ENCODE data around the gene DHRS4L2. TPM values are rescaled to one million over a fixed set of nuclear protein-coding genes. Genes with fewer than 3 reads are reported as not detected.
"Not testable (repeated sequence)": the region's sequence is repeated elsewhere in the genome, so short reads cannot be mapped to it uniquely, and the experiment has no call there.

DHRS4L2 gene
- total and polyA plus RNA-seq, 10 donors, result 9.2 to 54.4 (median 23.2) TPM

- 2 to 12% (median 4%) methylated on average over 15 to 60 of the region's 62 CpGs for WGBS, 5 donors
- peaks cover 0 to 22% (median 0%) of the 10 kb centered on the region in 6 donors for H3K4me1 ChIP-seq
- DNase-seq, result peak; percentile 89
- H3K36me3 ChIP-seq; intact Hi-C loops (cut with DNase I; ENCODE audit: low total_unique reads); H3K9me3 ChIP-seq; H3K27me3 ChIP-seq (replicated peaks in 1 of 7): not testable (repeated sequence)
- peak overlapping the region in 7 of 8 donors; percentile 32 to 65 (median 46) for H3K4me3 ChIP-seq
- peak overlapping the region in 7 of 8 donors; percentile 36 to 80 (median 63) for H3K27ac ChIP-seq
- peak in 2 of 3 donors; percentile 39 to 41 for TF ChIP-seq POLR2AphosphoS5 (IDR thresholded peaks at IDR 0.05)
These were observed 18.3 kb downstream of the DHRS4L2 start for GRCh38 chr14:24006817-24007652.

DNA sequence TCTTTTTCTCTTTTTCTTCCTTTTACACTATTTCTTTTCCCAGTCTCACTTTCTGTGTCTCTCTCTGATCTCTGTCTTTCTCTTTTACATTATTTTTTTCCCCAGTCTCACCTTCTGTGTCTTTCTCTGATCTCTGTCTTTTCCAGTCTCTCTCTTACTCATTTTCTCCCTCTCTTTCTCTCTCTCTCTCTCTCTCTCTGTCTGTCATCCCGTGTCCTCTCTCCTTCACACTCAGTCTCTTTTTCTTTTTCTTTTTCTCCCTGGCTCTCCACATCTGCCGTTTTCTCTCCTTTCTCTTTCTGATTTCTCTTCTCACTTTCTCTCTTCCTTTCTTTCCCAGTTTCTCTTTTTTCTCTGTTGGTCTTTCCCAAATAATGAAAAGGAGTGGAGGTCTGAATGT lies 22.3 kb downstream of the DHRS4L2 start:
- Histone ChIP-seq H3K4me3 (no peak overlapping the region), H3K9me3 (no peaks in the 10 kb centered on the region), H3K27ac (no peak overlapping the region), H3K27me3 (replicated peaks in 1 of 7) (no peaks in the 10 kb centered on the region), H3K36me3 (no peaks in the 10 kb centered on the region), H3K4me1 (peaks cover 0 to 29% (median 8%) of the 10 kb centered on the region in 6 donors)
- no peak for DNase-seq
- no peak for TF ChIP-seq POLR2A (IDR thresholded peaks at IDR 0.05)
- TF ChIP-seq POLR2AphosphoS5 (IDR thresholded peaks at IDR 0.05), result no peak
- TF ChIP-seq, protein P1, sequence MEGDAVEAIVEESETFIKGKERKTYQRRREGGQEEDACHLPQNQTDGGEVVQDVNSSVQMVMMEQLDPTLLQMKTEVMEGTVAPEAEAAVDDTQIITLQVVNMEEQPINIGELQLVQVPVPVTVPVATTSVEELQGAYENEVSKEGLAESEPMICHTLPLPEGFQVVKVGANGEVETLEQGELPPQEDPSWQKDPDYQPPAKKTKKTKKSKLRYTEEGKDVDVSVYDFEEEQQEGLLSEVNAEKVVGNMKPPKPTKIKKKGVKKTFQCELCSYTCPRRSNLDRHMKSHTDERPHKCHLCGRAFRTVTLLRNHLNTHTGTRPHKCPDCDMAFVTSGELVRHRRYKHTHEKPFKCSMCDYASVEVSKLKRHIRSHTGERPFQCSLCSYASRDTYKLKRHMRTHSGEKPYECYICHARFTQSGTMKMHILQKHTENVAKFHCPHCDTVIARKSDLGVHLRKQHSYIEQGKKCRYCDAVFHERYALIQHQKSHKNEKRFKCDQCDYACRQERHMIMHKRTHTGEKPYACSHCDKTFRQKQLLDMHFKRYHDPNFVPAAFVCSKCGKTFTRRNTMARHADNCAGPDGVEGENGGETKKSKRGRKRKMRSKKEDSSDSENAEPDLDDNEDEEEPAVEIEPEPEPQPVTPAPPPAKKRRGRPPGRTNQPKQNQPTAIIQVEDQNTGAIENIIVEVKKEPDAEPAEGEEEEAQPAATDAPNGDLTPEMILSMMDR (IDR thresholded peaks at IDR 0.05 in 8 of 11, conservative IDR thresholded peaks at IDR 0.05 in 3 of 11), result no peak
- 60 to 75% (median 63%) methylated on average over 2 of the region's 2 CpGs for WGBS, 5 donors
- intact Hi-C loops (cut with DNase I; ENCODE audit: low total_unique reads), result loop anchor here (5.0 kb wide), 1 partner anchor 81 kb away; the partner anchor contains the start of gene PCK2

DNA sequence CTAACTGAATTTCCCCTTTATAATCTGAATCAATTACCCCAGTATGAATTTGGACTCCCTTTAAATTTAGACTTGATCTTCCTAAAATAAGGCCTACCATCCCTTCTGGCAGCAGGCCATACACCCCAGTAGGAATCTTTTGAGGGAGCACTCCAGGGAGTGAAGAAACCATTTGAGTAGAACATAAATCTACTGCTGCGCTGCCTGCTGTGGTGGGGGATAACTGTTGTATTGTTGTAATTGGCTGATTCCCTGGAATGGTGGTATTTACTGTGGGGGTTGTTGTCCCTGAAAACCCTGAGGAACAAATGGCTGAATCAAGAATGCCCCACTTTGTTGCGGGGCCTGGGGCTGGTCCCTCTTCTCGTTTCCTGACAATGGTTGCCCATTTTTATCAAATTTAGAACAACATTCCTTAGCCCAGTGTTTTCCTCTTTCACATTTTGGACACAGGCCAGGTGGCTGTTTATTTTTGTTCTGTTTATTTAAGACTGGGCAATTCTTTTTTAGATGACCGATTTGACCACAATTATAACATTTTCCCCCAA lies 24.1 kb downstream of the DHRS4L2 start:
- 79 to 90% (median 85%) methylated on average over 4 of the region's 4 CpGs for WGBS, 5 donors
- peaks cover 0 to 21% (median 8%) of the 10 kb centered on the region in 6 donors for H3K4me1 ChIP-seq
- not testable (repeated sequence) for H3K36me3 ChIP-seq; H3K9me3 ChIP-seq; H3K27me3 ChIP-seq (replicated peaks in 1 of 7); H3K27ac ChIP-seq; H3K4me3 ChIP-seq; DNase-seq
- intact Hi-C loops (cut with DNase I; ENCODE audit: low total_unique reads), result loop anchor here (5.0 kb wide), 1 partner anchor 80 kb away; the partner anchor contains the start of gene PCK2

- intact Hi-C loops (cut with DNase I; ENCODE audit: low total_unique reads), result loop anchor here (5.0 kb wide), 1 partner anchor 78 kb away; the partner anchor contains the start of gene PCK2
- TF ChIP-seq POLR2A (IDR thresholded peaks at IDR 0.05) (no peak), POLR2AphosphoS5 (IDR thresholded peaks at IDR 0.05) (no peak)
- TF ChIP-seq, protein P1 (IDR thresholded peaks at IDR 0.05 in 8 of 11, conservative IDR thresholded peaks at IDR 0.05 in 3 of 11), result peak; percentile 69 to 96 (median 89)
These were observed 25.2 kb downstream of the DHRS4L2 start for GRCh38 chr14:24013654-24014514.

GRCh38 chr14:24015745-24016144 lies 27.0 kb downstream of the DHRS4L2 start:
- H3K36me3 ChIP-seq; DNase-seq; H3K9me3 ChIP-seq; intact Hi-C loops (cut with DNase I; ENCODE audit: low total_unique reads); H3K4me3 ChIP-seq; H3K27me3 ChIP-seq (replicated peaks in 1 of 7); H3K27ac ChIP-seq: not testable (repeated sequence)
- 96 to 98% (median 97%) methylated on average over 5 to 6 of the region's 6 CpGs for WGBS, 5 donors
- H3K4me1 ChIP-seq, result peaks cover 0 to 13% (median 8%) of the 10 kb centered on the region in 6 donors

More at GRCh38 chr14:24013654-24014514, 25.2 kb downstream of the DHRS4L2 start:
- Histone ChIP-seq H3K27me3 (replicated peaks in 1 of 7) (no peaks in the 10 kb centered on the region), H3K27ac (no peak overlapping the region), H3K4me1 (peaks cover 0 to 21% (median 8%) of the 10 kb centered on the region in 6 donors), H3K9me3 (no peaks in the 10 kb centered on the region), H3K36me3 (no peaks in the 10 kb centered on the region), H3K4me3 (no peak overlapping the region)
- DNase-seq, result no peak
- WGBS, 5 donors, result 27 to 34% (median 31%) methylated on average over 9 to 12 of the region's 12 CpGs

GRCh38 chr14:24018978-24019377 lies 30.2 kb downstream of the DHRS4L2 start:
- DNase-seq; H3K36me3 ChIP-seq; H3K27me3 ChIP-seq (replicated peaks in 1 of 7); intact Hi-C loops (cut with DNase I; ENCODE audit: low total_unique reads); H3K4me3 ChIP-seq; H3K9me3 ChIP-seq; H3K27ac ChIP-seq; H3K4me1 ChIP-seq: not testable (repeated sequence)
